HG03460 (cell line): Measurements from ENCODE around the gene RPL5.
"Not testable (repeated sequence)": the region's sequence is repeated elsewhere in the genome, so short reads cannot be mapped to it uniquely, and the experiment has no call there.

Source experiments
- ATAC-seq: cut with Tn5 transposase; IDR thresholded peaks from one replicate; pipeline ENCODE4 v1.9.1; 2021; ENCODE audit not compliant: unreplicated experiment

The RPL5 gene

DNA sequence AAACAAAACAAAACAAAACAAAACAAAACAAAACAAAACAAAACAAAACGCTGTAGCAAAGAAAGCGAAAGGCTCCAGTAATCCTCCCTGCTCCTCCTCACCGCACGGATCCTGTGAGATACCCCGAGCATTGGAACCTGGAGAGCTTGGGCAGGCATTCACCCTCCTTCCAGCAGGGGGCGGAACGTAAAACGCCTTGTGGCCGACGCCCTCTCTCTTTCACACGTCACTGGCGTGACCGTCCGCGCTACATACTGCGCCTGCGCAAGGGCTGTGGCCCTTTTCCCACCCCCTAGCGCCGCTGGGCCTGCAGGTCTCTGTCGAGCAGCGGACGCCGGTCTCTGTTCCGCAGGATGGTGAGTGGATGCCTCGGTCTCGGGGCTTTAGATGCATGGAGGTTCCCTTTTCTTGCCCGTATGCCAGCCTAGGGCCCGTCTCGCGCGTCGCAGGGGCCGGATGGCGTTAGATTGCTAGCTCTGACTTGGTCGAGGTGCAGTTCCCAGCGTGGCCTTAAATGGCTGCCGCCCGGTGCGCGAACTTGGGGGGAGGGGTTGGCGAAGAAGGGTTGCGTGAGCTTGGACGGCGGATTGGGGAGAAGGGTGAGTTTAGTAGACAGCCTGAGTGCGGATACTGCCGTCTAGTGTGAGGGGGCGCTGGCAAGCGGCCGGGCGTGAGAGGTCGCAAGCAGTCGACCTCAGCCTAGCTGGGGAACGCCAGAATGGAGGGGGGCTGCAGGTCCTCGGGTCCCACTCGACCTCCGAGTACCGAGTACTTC is at the start of gene RPL5:
RPL5 (plus strand) TSS at position 279 of the 775 bp plus-strand sequence; CDS start at position 354, 75 bp downstream.
- peak; percentile 96 for ATAC-seq

DNA sequence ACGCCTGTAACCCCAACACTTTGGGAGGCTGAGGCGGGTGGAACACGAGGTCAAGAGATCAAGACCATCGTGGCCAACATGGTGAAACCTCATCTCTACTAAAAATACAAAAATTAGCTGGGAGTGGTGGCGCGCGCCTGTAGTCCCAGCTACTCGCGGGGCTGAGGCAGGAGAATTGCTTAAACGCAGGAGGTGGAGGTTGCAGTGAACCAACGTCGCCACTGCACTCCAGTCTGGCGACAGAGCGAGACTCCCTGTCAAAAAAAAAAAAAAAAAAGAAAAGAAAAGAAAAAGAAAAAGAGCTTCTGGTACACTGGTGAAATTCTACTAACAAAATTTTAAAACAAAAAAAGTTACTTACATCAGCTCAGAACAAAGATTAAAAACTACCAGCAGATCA is 48.3 kb upstream of the RPL5 start:
- ATAC-seq, result not testable (repeated sequence)

DNA sequence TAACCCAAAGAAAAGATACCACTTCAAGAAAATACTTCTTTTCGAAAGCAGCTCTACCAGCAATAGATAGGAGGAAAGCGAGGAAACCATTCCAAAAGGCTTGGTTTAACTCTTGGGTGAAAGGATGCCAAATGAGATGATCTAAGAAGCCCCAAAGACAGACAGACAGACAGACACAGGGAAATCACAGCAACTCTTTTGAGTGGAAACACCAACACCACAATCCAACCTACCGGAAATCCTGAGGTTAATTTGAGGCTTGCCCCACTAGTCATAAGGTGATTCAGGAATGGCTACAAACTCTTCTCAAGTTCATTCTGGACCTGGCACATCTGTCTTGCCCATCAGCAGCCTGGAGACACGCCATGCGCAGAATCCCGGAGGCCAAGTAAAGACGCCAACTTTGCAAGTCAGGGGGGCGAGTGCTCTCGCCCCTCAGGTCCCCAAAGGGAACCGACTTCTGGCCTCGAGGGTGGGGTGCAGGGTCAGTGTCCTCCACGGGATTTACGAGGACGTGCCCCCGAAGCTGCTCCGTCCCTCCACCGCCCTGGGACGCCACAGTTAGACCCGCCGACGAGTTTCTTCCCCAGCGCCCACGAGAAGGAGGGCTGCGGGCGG is 47.7 kb upstream of the RPL5 start:
- no peak for ATAC-seq

GRCh38 chr1:92784639-92785500 is 47.0 kb upstream of the RPL5 start, which contains the start of gene EVI5:
Gene EVI5, minus strand, starts transcription at chr1:92785108. Its CDS starts 48,562 bp downstream, at chr1:92736546.
- peak; percentile 92 for ATAC-seq

GRCh38 chr1:92786111-92786901 is 45.5 kb upstream of the RPL5 start:
- no peak for ATAC-seq

GRCh38 chr1:92790081-92790480 is 41.8 kb upstream of the RPL5 start:
- ATAC-seq, result no peak

- no peak for ATAC-seq
These were observed 41.0 kb upstream of the RPL5 start for GRCh38 chr1:92790867-92791266.

GRCh38 chr1:92791487-92792066 is 40.3 kb upstream of the RPL5 start:
- no peak for ATAC-seq

DNA sequence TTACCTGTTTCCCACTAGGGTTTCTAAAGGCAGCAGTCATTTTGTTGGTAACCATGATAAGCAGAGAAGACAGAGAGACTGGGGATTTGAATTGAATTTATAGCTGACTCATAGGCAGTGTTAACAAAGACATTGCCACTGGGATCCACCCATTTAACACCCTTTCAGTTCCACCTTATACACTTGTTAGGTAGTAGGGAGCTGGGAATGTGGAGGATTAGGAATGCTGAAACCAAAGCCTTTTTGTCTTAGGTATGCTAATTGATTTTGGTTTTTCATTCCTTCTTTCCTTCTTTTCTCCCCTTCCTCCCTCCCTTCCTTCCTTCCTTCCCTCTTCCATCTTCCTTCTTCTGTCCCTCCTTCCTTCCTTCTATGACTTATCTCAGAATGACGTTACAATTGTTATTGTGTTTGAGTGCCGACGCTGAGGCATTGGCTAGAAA is 39.5 kb upstream of the RPL5 start:
- no peak for ATAC-seq

- ATAC-seq, result no peak
These were observed 36.7 kb upstream of the RPL5 start for GRCh38 chr1:92795166-92795565.

DNA sequence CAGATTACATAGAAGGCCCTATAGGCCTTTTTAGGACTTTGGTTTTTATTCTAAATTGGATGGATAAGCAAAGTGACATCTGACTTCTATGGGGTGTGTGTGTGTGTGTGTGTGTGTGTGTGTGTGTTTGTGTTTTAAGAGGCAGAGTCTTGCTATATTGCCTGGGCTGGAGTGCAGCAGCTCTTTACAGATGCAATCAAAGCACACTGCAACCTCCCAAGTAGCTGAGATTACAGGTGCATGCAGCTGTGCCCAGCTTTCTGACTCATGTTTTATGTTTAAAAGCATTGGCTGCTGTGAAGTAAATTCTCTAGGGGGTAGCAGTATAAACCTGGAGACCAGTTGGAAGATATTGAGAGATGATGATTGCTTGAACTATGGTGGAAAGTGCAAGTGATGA is 34.5 kb upstream of the RPL5 start:
- no peak for ATAC-seq

- ATAC-seq, result no peak
These were observed 33.9 kb upstream of the RPL5 start for GRCh38 chr1:92797961-92798360.

DNA sequence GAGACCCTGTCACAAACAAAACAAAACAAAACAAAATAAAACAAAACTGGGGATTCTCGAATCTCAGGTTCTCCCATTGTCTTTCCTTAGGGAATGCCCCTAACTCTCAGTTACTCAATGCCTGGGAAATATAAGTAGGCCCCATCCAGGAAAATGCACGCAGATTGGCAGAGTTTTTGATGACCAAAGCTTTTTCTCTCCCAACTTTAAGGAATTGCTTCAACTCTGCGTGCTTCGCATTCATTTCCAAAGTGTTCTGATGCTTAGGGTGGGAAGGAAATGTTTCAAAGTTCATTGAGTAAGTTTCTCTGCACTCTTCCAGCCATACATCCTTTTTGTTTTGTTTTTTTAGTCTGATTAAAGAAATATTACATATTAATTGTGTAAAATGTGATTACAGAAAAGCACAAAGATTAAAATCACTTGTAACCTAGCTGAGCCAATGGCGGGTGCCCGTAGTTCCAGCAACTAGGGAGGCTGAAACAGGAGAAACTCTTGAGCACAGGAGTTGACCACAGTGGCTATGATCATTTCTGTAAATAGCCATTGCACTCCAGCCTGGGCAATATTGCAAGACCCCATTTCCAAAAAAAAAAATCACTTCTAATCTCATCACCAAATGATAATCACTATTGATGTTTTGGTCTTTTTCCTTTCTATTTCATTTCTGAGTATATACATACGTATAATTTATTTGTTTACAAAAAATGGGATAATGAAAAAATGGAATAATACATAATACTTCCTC is 28.5 kb upstream of the RPL5 start:
- ATAC-seq, result no peak

DNA sequence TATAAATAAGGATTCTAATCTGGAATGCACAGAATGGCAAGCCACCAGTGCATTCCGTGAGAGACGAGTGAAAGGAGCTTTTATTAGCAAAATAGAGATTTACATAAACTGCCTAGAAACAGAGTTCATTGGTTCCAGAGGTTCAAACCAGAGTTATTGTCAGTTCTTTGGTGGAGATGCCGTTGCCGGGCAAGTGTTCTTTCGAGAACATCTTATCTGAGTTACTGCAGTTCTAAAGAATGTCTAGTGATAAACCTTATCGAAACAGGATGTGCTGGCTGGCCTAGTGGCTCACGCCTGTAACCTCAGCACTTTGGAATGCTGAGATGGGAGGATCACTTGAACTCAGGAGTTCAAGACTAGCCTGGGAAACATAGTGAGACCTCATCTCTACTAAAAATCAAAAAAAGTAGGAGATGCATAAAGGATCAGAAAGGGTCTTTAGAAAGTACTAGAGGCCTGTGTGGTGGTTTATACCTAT is 27.1 kb upstream of the RPL5 start:
- ATAC-seq, result no peak

GRCh38 chr1:92805216-92805615 is 26.6 kb upstream of the RPL5 start:
- no peak for ATAC-seq

- no peak for ATAC-seq
These were observed 23.5 kb upstream of the RPL5 start for GRCh38 chr1:92808381-92808780.

- no peak for ATAC-seq
These were observed 15.1 kb upstream of the RPL5 start for GRCh38 chr1:92816732-92817131.

DNA sequence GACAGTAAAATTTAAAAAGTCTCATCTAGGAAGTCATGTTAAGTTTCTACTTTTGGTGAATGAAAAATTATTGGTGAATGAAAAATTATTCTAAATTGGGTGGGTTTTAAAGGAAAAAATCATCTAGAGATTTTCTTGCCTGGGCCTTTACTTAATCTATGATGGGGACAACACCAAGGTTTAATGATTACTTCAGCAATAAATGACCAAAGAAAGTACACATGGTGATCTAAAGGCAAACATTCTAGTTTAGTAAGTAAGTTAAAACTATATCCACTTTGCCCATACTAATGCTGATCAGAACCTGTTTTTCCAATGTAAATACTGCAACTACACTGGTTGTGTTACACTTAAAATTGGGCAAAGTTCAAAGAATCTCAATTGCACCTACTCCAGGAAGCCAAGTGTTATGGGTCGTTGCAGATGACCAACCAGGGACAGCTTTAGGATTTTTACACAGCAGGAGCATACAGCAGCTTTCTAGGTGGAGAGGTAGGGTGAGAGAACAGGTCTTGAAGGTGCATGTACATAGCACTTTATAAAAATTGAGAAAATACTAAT is 14.6 kb upstream of the RPL5 start:
- ATAC-seq, result no peak
